Neutrophil (primary cell): ENCODE data around the gene LGALS7.

ENCODE experiments used
- H3K27ac ChIP-seq: fragments of 200-600 bp; sonication (generic); 2 replicates; pipeline ENCODE4 v1.5.1; 2016; ENCODE audit warnings: mild to moderate bottlenecking, moderate library complexity
- H3K27me3 ChIP-seq: fragments of 200-600 bp; sonication (generic); 2 replicates; pipeline ENCODE4 v1.6.0; 2016; ENCODE audit warnings: mild to moderate bottlenecking
- H3K36me3 ChIP-seq: fragments of 200-600 bp; sonication (generic); 2 replicates; pipeline ENCODE4 v1.5.1; 2017
- H3K4me1 ChIP-seq, 2 experiments: fragments of 200-600 bp in 1 of 2; sonication (generic) in 1 of 2; 1 replicate in 1 of 2; 2 replicates in 1 of 2; pipeline versions ENCODE4 v1.5.1 to v1.6.1; 2013 to 2016; ENCODE audit warnings: low read depth in 1 of 2, low read length in 1 of 2, mild to moderate bottlenecking in 1 of 2, moderate library complexity in 1 of 2; ENCODE audit not compliant: control insufficient read depth in 1 of 2, insufficient read depth in 1 of 2
- H3K4me3 ChIP-seq, 2 experiments: fragments of 200-600 bp in 1 of 2; sonication (generic) in 1 of 2; 1 replicate in 1 of 2; 2 replicates in 1 of 2; pipeline ENCODE4 v1.5.1; 2013 to 2016; ENCODE audit warnings: low read depth in 1 of 2, low read length in 1 of 2, mild to moderate bottlenecking in 1 of 2, moderate library complexity in 1 of 2
- H3K9me3 ChIP-seq: fragments of 200-600 bp; sonication (generic); 2 replicates; pipeline ENCODE4 v1.5.1; 2016
- TF ChIP-seq, protein P1 (sequence below): fragments of 200-600 bp; sonication (generic); IDR thresholded peaks from 2 replicates; pipeline ENCODE4 v1.5.1; 2016; ENCODE audit warnings: antibody characterized with exemption

The LGALS7 gene

DNA sequence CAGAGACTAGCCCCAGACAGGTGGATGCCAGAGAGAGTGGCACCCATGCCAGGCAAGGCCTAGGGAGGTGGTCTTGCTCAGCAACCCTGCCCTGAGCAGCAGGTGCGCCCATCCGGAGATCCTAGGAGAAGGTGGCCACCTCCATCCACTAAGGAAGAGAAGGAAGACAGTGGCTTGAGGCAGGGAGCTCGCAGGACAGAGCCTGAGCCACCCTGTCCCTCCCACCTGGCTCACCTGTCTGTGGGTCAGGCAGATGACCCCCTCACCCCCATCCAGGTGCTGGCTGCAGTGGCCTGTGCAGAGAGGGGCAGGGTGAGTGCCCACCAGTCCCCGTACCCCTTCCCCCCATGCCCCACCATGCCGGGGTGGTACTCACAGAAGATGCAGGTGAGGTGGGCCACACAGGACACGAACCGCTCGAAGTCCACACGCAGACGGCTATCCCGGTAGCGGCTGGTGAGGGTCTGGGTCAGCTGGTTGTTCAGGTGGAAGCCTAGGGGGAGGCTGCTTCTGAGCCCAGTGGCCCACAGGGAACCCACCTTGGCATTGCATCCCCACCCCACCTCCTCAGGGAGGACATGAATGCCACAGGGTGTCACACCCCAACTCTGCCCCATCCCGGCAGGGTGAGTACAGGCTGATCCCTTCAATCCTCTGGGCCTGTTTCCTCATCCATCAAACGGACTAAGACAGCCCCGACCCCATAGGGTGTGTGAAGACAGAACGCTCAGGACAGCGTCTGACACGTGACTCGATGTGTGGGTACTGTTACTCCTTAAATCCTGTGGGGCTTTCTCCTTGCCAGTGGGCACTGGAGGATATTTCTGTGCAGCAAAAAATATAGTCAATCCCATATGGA, 42.4 kb downstream of the LGALS7 start:
- TF ChIP-seq, protein P1, sequence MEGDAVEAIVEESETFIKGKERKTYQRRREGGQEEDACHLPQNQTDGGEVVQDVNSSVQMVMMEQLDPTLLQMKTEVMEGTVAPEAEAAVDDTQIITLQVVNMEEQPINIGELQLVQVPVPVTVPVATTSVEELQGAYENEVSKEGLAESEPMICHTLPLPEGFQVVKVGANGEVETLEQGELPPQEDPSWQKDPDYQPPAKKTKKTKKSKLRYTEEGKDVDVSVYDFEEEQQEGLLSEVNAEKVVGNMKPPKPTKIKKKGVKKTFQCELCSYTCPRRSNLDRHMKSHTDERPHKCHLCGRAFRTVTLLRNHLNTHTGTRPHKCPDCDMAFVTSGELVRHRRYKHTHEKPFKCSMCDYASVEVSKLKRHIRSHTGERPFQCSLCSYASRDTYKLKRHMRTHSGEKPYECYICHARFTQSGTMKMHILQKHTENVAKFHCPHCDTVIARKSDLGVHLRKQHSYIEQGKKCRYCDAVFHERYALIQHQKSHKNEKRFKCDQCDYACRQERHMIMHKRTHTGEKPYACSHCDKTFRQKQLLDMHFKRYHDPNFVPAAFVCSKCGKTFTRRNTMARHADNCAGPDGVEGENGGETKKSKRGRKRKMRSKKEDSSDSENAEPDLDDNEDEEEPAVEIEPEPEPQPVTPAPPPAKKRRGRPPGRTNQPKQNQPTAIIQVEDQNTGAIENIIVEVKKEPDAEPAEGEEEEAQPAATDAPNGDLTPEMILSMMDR: no peak
- H3K27me3 ChIP-seq: peaks cover 8% of the 10 kb centered on the region
- peak overlapping the region; percentile 49 for H3K27ac ChIP-seq
- H3K4me1 ChIP-seq: peaks cover 14 to 19% of the 10 kb centered on the region in 2 experiments
- H3K9me3 ChIP-seq: no peaks in the 10 kb centered on the region
- peaks cover 60% of the 10 kb centered on the region for H3K36me3 ChIP-seq
- H3K4me3 ChIP-seq: no peak overlapping the region

DNA sequence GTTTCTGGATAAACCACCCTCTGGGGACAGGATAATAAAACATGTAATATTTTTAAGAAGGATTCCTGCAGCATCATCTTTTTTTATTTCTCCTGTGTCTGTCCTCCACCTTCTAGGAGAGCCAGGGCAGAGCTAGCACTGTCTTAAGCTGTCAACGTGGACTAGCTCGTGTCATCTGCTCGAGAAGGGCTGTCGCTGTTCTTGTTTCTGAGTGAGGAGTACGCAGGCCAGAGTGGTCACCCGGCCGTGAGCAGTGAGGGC, 42.9 kb downstream of the LGALS7 start:
- TF ChIP-seq, protein P1: no peak

DNA sequence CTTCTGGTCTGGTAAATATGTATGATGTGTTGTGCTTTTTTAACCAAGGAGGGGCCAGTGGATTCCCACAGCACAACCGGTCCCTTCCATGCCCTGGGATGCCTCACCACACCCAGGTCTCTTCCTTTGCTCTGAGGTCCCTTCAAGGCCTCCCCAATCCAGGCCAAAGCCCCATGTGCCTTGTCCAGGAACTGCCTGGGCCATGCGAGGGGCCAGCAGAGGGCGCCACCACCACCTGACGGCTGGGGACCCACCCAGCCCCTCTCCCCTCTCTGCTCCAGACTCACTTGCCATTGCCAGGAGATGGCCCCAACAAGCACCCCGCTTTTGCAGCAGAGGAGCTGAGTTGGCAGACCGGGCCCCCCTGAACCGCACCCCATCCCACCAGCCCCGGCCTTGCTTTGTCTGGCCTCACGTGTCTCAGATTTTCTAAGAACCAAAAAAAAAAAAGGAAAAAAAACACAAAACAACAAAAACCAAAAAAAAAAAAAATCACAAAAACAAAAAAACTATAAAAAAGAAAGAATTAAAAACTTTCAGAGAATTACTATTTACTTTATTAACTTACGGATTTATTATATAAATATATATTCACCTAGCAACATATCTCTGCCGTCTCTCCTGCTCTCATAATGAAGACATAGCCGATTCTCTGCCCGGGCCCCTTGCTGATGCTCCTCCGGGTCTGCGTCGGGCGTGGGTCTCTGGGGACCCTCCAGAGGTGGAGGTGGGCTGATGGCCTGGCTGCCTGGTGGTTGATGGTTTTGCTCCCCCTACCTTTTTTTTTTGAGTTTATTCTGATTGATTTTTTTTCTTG, 43.5 kb downstream of the LGALS7 start:
- Histone ChIP-seq H3K4me1 (peaks cover 9 to 13% of the 10 kb centered on the region in 2 experiments), H3K4me3 (no peak overlapping the region), H3K27ac (no peak overlapping the region), H3K36me3 (peaks cover 71% of the 10 kb centered on the region), H3K27me3 (peaks cover 2% of the 10 kb centered on the region), H3K9me3 (no peaks in the 10 kb centered on the region)
- TF ChIP-seq, protein P1: peak; percentile 58

More for the DNA sequence above, 42.9 kb downstream of the LGALS7 start:
- no peak overlapping the region for H3K4me3 ChIP-seq
- no peaks in the 10 kb centered on the region for H3K9me3 ChIP-seq
- peaks cover 14 to 18% of the 10 kb centered on the region in 2 experiments for H3K4me1 ChIP-seq
- H3K36me3 ChIP-seq: peaks cover 66% of the 10 kb centered on the region
- H3K27ac ChIP-seq: no peak overlapping the region
- peaks cover 7% of the 10 kb centered on the region for H3K27me3 ChIP-seq

DNA sequence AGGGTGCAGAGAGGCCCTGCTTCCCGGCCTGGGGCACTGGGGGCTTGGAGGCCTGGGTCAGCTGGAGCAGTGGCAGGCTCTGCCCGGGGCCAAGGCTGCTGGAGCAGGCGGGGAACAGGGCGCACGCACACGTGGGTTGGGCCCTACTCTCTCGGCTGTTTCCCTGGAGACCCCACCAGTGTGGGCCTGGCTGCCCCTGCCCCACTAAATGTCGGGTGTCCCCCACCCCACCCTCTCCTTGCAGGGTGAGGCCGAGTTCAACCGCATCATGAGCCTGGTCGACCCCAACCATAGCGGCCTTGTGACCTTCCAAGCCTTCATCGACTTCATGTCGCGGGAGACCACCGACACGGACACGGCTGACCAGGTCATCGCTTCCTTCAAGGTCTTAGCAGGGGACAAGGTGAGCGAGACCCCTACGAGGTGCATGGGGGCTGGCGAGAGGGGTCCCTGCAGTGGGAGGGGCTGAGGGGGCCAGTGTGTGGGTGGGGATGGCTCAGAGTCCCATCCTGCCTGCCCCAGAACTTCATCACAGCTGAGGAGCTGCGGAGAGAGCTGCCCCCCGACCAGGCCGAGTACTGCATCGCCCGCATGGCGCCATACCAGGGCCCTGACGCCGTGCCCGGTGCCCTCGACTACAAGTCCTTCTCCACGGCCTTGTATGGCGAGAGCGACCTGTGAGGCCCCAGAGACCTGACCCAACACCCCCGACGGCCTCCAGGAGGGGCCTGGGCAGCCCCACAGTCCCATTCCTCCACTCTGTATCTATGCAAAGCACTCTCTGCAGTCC, 44.4 kb downstream of the LGALS7 start:
- Histone ChIP-seq H3K4me3 (no peak overlapping the region), H3K27me3 (no peaks in the 10 kb centered on the region), H3K27ac (no peak overlapping the region), H3K9me3 (no peaks in the 10 kb centered on the region), H3K36me3 (peaks cover 81% of the 10 kb centered on the region), H3K4me1 (peaks cover under 1 to 4% of the 10 kb centered on the region in 2 experiments)
- TF ChIP-seq, protein P1: no peak

DNA sequence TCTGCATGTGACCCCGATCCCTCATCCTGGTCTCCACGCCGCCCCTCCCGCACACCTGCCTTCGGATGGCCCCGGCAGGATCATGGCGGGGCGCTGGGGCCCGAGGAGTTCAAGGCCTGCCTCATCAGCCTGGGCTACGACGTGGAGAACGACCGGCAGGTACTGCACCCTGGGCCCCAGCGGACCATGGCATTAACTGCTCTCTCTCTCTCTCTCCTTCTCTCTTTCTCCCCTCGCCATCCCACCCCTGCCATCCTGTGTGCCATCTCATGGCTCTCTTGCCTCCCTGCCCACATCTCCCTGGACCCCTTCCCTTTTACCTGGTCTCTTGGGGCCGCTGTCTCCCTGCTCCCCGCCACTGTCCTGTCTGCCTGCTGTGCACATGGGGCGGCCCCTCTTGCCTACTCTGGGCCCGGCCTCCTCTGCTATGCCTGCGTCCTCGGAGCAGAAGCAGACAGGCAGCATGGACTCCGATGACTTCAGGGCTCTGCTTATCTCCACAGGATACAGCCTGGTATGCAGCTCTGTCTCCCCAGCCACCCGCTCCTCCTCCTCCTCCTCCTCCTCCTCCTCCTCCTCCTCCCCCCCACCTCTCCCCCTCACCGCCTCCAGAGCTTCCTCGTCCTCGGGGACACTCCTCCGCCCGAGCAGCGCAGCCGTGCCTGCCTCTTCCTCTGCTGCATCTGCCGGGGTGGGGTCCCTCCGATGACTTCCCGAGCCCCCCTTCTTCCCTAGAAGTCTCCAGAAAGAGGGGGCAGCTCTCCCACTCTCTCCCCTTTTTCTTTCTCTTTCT, 45.3 kb downstream of the LGALS7 start:
- H3K9me3 ChIP-seq: no peaks in the 10 kb centered on the region
- TF ChIP-seq, protein P1: no peak
- H3K36me3 ChIP-seq: peaks cover 89% of the 10 kb centered on the region
- no peaks in the 10 kb centered on the region for H3K4me1 ChIP-seq
- no peak overlapping the region for H3K27ac ChIP-seq
- H3K4me3 ChIP-seq: no peak overlapping the region
- no peaks in the 10 kb centered on the region for H3K27me3 ChIP-seq
